Measurements from ENCODE around the gene MMUT.
"Not testable (repeated sequence)": the region's sequence is repeated elsewhere in the genome, so short reads cannot be mapped to it uniquely, and the experiment has no call there.

The MMUT gene

GRCh38 chr6:49423817-49424216 is 39.2 kb downstream of the MMUT start:
- DNase-seq: no peak

GRCh38 chr6:49416195-49416594 is 46.9 kb downstream of the MMUT start:
- DNase-seq: no peak

DNA sequence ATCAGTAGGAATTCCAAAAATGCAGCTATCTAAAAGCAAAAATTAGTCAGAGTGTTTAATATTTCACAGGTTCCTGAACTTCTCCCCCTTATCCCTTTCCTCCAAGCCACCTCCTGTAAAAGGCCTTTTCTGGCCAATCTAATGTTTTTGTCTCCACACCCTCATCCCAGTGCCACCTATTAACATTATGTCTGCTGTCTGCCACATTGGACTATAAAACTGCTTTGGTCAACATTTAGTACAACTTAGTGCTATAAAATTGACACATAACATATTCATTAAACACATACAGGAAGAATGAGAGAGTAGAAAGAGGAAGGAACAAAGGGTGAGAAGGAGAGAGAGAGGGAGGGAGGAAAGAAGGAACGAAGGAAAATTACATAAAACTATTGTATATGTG is 47.7 kb downstream of the MMUT start:
- DNase-seq: no peak

- no peak for DNase-seq
These were observed 52.5 kb downstream of the MMUT start for GRCh38 chr6:49410564-49410963.

- DNase-seq: peak in 46 of 56 donors; percentile 0 to 86 (median 28)
These were observed 53.0 kb downstream of the MMUT start for GRCh38 chr6:49409951-49410542.

DNA sequence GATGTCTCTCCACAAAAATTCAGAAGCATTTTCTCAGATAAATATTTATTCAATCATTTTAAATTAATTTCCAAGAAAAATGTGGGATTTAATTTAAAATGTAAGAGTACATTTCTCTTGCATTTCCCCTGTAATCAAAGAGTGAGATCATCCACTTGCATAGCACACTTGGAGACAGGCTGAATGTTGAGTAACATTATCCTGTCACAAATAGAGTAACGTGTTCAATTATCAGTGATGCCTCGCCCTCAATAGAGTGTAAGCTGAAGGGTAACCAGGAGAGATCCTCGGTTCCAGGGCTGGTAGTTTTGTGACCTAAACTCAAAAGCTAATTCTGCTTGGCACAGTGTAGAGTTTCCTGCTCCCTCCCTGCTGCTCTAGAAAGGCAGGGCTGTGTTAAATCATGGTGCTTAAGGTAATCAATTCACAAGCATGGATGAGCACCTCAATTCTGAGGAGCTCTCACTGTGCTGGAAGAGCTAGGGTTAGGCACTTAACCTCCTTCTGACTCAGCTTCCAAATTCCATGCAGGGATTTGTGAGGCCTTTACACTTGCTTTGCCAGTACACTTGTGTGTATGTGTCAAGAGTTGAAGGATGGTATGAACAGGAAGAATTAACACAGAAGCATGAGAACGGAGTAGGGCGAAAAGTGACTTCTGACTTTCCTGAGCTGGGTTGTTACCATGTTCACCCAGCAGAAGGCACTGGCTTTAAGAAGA is 56.6 kb downstream of the MMUT start:
- peak in 1 of 56 donors; percentile 0 for DNase-seq

DNA sequence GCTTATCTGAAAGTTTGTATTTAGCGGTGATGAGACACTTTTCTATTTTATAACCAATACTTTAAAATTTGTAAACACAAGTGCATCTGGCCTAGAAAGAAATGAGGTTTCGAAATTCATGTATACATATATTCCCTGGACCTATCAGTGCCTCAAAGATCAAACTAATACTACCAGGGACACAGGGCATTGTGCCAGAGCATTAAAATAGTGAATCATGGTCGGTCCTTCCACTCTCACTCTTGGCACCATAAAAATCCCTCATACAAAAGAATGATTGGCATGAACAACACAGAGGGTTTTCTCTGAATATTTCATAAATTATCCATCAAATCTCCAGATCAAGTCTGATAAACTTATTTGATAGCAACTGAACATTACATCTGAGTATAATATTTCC is 62.0 kb downstream of the MMUT start:
- no peak for DNase-seq

DNA sequence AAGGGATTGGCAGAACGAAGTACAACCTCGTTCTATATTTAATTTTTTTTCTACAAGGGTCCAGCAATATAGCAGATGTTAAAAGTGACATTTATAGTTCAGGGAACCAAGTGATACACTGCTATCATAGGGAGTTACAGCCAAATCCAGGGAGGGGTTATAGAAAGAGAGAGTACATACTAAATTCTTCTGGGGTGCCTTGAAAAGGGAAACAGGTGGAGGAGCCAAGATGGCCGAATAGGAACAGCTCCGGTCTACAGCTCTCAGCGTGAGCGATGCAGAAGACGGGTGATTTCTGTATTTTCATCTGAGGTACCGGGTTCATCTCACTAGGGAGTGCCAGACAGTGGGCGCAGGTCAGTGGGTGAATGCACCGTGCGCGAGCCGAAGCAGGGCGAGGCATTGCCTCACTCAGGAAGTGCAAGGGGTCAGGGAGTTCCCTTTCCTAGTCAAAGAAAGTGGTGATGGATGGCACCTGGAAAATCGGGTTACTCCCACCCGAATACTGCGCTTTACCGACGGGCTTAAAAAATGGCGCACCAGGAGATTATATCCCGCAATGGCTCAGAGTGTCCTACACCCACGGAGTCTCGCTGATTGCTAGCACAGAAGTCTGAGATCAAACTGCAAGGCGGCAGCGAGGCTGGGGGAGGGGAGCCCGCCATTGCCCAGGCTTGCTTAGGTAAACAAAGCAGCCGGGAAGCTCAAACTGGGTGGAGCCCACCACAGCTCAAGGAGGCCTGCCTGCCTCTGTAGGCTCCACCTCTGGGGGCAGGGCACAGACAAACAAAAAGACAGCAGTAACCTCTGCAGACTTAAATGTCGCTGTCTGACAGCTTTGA is 76.2 kb downstream of the MMUT start:
- not testable (repeated sequence) for DNase-seq

GRCh38 chr6:49384904-49385303 is 78.1 kb downstream of the MMUT start:
- DNase-seq: no peak
